H9 (cell line): ENCODE results near the gene ADI1. TPM values are rescaled to one million over a fixed set of nuclear protein-coding genes. Genes with fewer than 3 reads are reported as not detected.
A peak's percentile ranks its signal among the peaks of the same experiment; 100 is the strongest.

ENCODE experiments used
- DNase-seq: peaks from one replicate; pipeline ENCODE4 v3.0.0-alpha.2; 2017
- H2AFZ ChIP-seq: one replicate; pipeline ENCODE4 v1.6.1; 2013; ENCODE audit warnings: mild to moderate bottlenecking, low read length, control low read depth, moderate library complexity
- H2AK5ac ChIP-seq: 2 replicates; pipeline ENCODE4 v1.6.1; 2013; ENCODE audit warnings: low read length, control low read depth, mixed read lengths; ENCODE audit not compliant: insufficient read length
- H2BK120ac ChIP-seq: one replicate; pipeline ENCODE4 v1.6.1; 2013; ENCODE audit warnings: low read depth, mild to moderate bottlenecking, low read length, control low read depth, inconsistent platforms; ENCODE audit not compliant: poor library complexity, severe bottlenecking
- H2BK12ac ChIP-seq: 2 replicates; pipeline ENCODE4 v1.6.1; 2013; ENCODE audit warnings: low read length, control low read depth, mixed read lengths, low read depth; ENCODE audit not compliant: insufficient read length
- H2BK15ac ChIP-seq: 2 replicates; pipeline ENCODE4 v1.6.1; 2013; ENCODE audit warnings: low read depth, low read length, control low read depth
- H2BK20ac ChIP-seq: one replicate; pipeline ENCODE4 v1.6.1; 2013; ENCODE audit warnings: low read depth, mild to moderate bottlenecking, low read length, control low read depth, inconsistent platforms; ENCODE audit not compliant: poor library complexity, severe bottlenecking
- H2BK5ac ChIP-seq: 2 replicates; pipeline ENCODE4 v1.6.1; 2013; ENCODE audit warnings: low read length, control low read depth, mixed read lengths; ENCODE audit not compliant: insufficient read length
- H3K14ac ChIP-seq: 2 replicates; pipeline ENCODE4 v1.6.1; 2013; ENCODE audit warnings: low read length, control low read depth; ENCODE audit not compliant: insufficient read depth
- H3K18ac ChIP-seq: 2 replicates; pipeline ENCODE4 v1.6.1; 2013; ENCODE audit warnings: low read depth, mild to moderate bottlenecking, mixed read lengths, low read length, control low read depth; ENCODE audit not compliant: insufficient read length
- H3K23ac ChIP-seq: 2 replicates; pipeline ENCODE4 v1.6.1; 2013; ENCODE audit warnings: low read length, control low read depth, mixed read lengths, low read depth; ENCODE audit not compliant: insufficient read length
- H3K23me2 ChIP-seq: 2 replicates; pipeline ENCODE4 v1.6.1; 2013; ENCODE audit warnings: low read depth, mild to moderate bottlenecking, mixed read lengths, low read length, control low read depth; ENCODE audit not compliant: insufficient read length, poor library complexity, severe bottlenecking
- H3K27ac ChIP-seq: 2 replicates; pipeline ENCODE4 v1.5.1; 2013; ENCODE audit warnings: low read length, control low read depth, mixed read lengths, low read depth; ENCODE audit not compliant: insufficient read length
- H3K27me3 ChIP-seq: 2 replicates; pipeline ENCODE4 v1.6.1; 2013; ENCODE audit warnings: low read length, control low read depth, inconsistent platforms; ENCODE audit not compliant: insufficient read depth
- H3K4ac ChIP-seq: 2 replicates; pipeline ENCODE4 v1.6.1; 2013; ENCODE audit warnings: low read depth, mild to moderate bottlenecking, control low read depth, inconsistent platforms, low read length, moderate library complexity
- H3K4me1 ChIP-seq: 2 replicates; pipeline ENCODE4 v1.6.1; 2013; ENCODE audit warnings: low read length, control low read depth, inconsistent platforms; ENCODE audit not compliant: insufficient read depth
- H3K4me2 ChIP-seq: 2 replicates; pipeline ENCODE4 v1.6.1; 2013; ENCODE audit warnings: low read length, control low read depth, mixed read lengths; ENCODE audit not compliant: insufficient read length, insufficient read depth
- H3K56ac ChIP-seq: 2 replicates; pipeline ENCODE4 v1.6.1; 2013; ENCODE audit warnings: low read depth, mild to moderate bottlenecking, mixed read lengths, low read length, control low read depth; ENCODE audit not compliant: insufficient read length
- H3K79me1 ChIP-seq: 2 replicates; pipeline ENCODE4 v1.6.1; 2013; ENCODE audit warnings: low read depth, mild to moderate bottlenecking, moderate library complexity, low read length, control low read depth, inconsistent platforms; ENCODE audit not compliant: insufficient read depth, poor library complexity, severe bottlenecking
- H3K79me2 ChIP-seq: 2 replicates; pipeline ENCODE4 v1.6.1; 2013; ENCODE audit warnings: low read length, control low read depth, inconsistent platforms; ENCODE audit not compliant: insufficient read depth
- H3K9ac ChIP-seq: 2 replicates; pipeline ENCODE4 v1.6.1; 2013; ENCODE audit warnings: low read length, control low read depth, mixed read lengths; ENCODE audit not compliant: insufficient read length; ENCODE audit errors: extremely low read depth
- H3K9me3 ChIP-seq: one replicate; pipeline ENCODE4 v1.6.1; 2013; ENCODE audit warnings: low read depth, low read length, inconsistent platforms; ENCODE audit not compliant: control insufficient read depth
- H3T11ph ChIP-seq: one replicate; pipeline ENCODE4 v1.6.1; 2013; ENCODE audit warnings: mild to moderate bottlenecking, low read length, control low read depth, inconsistent platforms
- H4K20me1 ChIP-seq: one replicate; pipeline ENCODE4 v1.6.1; 2013; ENCODE audit not compliant: control insufficient read depth, insufficient read length, insufficient read depth
- H4K5ac ChIP-seq: 2 replicates; pipeline ENCODE4 v1.6.1; 2013; ENCODE audit warnings: low read depth, mild to moderate bottlenecking, mixed read lengths, low read length, control low read depth; ENCODE audit not compliant: insufficient read length
- H4K8ac ChIP-seq: replicated peaks from 2 replicates; pipeline ENCODE4 v1.6.1; 2013; ENCODE audit warnings: low read length, control low read depth, mixed read lengths, low read depth; ENCODE audit not compliant: insufficient read length
- H4K91ac ChIP-seq: 2 replicates; pipeline ENCODE4 v1.6.1; 2013; ENCODE audit warnings: low read depth, mild to moderate bottlenecking, moderate library complexity, mixed read lengths, low read length, control low read depth; ENCODE audit not compliant: insufficient read length
- H3K27ac Mint-ChIP-seq, 3 experiments: 2 replicates in 2 of 3; 3 replicates in 1 of 3; pipeline ENCODE4 v1.8.0; 2020 to 2021; ENCODE audit warnings: mixed read lengths in 3 of 3, mild to moderate bottlenecking in 1 of 3, moderate library complexity in 1 of 3
- H3K27me3 Mint-ChIP-seq: 2 replicates; pipeline ENCODE4 v1.8.0; 2021; ENCODE audit warnings: low read depth, mild to moderate bottlenecking, moderate library complexity, mixed read lengths
- H3K36me3 Mint-ChIP-seq, 3 experiments: 2 replicates in 2 of 3; 3 replicates in 1 of 3; pipeline ENCODE4 v1.8.0; 2020 to 2021; ENCODE audit warnings: low read depth in 3 of 3, mixed read lengths in 3 of 3; ENCODE audit not compliant: insufficient read depth in 1 of 3
- H3K4me1 Mint-ChIP-seq, 2 experiments: 2 replicates each; pipeline ENCODE4 v1.8.0; 2020; ENCODE audit warnings: mixed read lengths in 2 of 2
- H3K4me3 Mint-ChIP-seq, 2 experiments: 2 replicates in 1 of 2; 3 replicates in 1 of 2; pipeline ENCODE4 v1.8.0; 2020 to 2021; ENCODE audit warnings: mild to moderate bottlenecking in 2 of 2, mixed read lengths in 2 of 2, moderate library complexity in 1 of 2
- H3K9me3 Mint-ChIP-seq, 2 experiments: 2 replicates in 1 of 2; 3 replicates in 1 of 2; pipeline ENCODE4 v1.8.0; 2020; ENCODE audit warnings: mild to moderate bottlenecking in 2 of 2, mixed read lengths in 2 of 2, moderate library complexity in 1 of 2
- CTCF ChIP-seq: fragments of 200-600 bp; sonication (generic); conservative IDR thresholded peaks from 3 replicates; pipeline ENCODE4 v1.8.0; 2021; ENCODE audit warnings: antibody characterized with exemption, mild to moderate bottlenecking
- WGBS: extraction: QIAGEN DNeasy Blood & Tissue Kit; methylation state at CpG from one replicate; pipeline ENCODE4 v1.1.7; 2013; ENCODE audit warnings: missing lambda C conversion rate, low lambda C conversion rate, mixed read lengths; ENCODE audit not compliant: insufficient read length; ENCODE audit errors: extremely low coverage; 5-methylcytosine and 5-hydroxymethylcytosine counted together
- total RNA-seq: library from RNA; stranded (reverse); gene quantifications from 2 replicates; pipeline ENCODE4 v1.2.1, GENCODE V29; 2021

ADI1 gene
- total RNA-seq, 1 experiment from 2014 or later: 23.4 TPM

DNA sequence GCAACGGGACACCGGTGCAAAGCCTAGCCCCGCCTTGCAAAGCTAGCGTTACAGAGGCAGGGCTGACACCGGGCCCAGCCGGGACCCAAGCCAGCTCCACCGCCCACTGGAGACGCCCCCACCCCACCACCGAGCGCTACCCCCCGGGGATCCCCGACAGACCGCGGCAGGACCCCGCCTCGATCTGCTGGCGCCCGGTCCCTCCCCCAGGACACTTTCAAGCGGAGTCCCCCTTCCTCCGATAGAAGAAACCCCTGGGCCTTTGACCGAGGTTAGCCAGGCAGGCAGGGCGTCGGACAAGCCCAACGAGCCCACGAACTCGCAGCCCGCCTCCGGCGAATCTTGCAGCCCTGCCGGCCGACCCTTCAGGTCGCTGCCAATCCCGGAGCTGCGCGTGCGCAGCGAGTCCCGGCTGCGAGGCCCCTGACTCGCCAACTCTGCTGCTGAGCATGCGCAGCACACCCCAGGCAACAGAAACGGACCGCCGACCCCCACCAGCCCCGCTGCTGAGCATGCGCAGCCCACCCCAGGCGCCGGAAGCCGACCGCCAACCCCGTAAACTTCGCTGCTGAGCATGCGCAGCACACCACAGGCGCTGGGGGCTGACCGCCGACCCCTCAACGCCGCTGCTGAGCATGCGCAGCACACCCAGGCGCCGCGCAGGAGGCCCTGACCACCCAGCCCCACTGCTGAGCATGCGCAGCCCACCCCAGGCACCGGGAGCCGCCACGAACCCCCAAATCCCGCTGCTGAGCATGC lies 656 bp downstream of the ADI1 start:
- WGBS: no CpG with 5 or more reads among the region's 67 CpGs
- H3K27me3 Mint-ChIP-seq: peaks cover 14% of the 10 kb centered on the region
- H3K4me1 Mint-ChIP-seq: peaks cover 24% of the 10 kb centered on the region in 2 experiments
- Histone ChIP-seq H2BK5ac (no peak overlapping the region), H3K9ac (peak overlapping the region; percentile 82), H2AK5ac (no peak overlapping the region), H3K23me2 (peaks cover 9% of the 10 kb centered on the region), H3K4me2 (peak overlapping the region; percentile 88), H2BK12ac (no peak overlapping the region), H3K79me1 (no peaks in the 10 kb centered on the region), H4K20me1 (no peaks in the 10 kb centered on the region), H3K23ac (no peak overlapping the region), H2BK15ac (no peak overlapping the region), H2BK120ac (no peak overlapping the region), H3K4me1 (peaks cover 5% of the 10 kb centered on the region; the same call in 1 of the 2 replicates), H4K8ac (no peak overlapping the region), H3K18ac (peak overlapping the region; percentile 89), H3K14ac (peak overlapping the region; percentile 94), H4K5ac (no peak overlapping the region), H3T11ph (no peak overlapping the region), H3K9me3 (no peaks in the 10 kb centered on the region), H4K91ac (no peak overlapping the region), H3K79me2 (no peaks in the 10 kb centered on the region), H2BK20ac (no peak overlapping the region), H3K27ac (peak overlapping the region; percentile 42), H2AFZ (no peak overlapping the region), H3K56ac (no peak overlapping the region), H3K4ac (no peak overlapping the region), H3K27me3 (no peaks in the 10 kb centered on the region)
- H3K4me3 Mint-ChIP-seq: peak overlapping the region; percentile 79 to 80
- TF ChIP-seq CTCF: no peak
- H3K27ac Mint-ChIP-seq: peak overlapping the region; percentile 42 to 97 (median 88)
- peaks cover 11 to 12% of the 10 kb centered on the region in 2 experiments for H3K9me3 Mint-ChIP-seq
- peak; percentile 99 for DNase-seq
- H3K36me3 Mint-ChIP-seq: peaks cover 18 to 24% (median 19%) of the 10 kb centered on the region in 3 experiments
